Liver (tissue), 9 donors: ENCODE measurements around the gene TRERF1. TPM values are rescaled to one million over a fixed set of nuclear protein-coding genes. Genes with fewer than 3 reads are reported as not detected.

Experiments
- DNase-seq: peaks from one replicate; pipeline ENCODE4 v3.0.0-alpha.2; 2017; ENCODE audit warnings: low spot score
- H3K27ac ChIP-seq, 2 donors: one replicate each; pipeline ENCODE4 v1.7.0; 2013; ENCODE audit warnings: inconsistent platforms in 2 of 2, low read length in 2 of 2, control low read depth in 1 of 2, low read depth in 1 of 2, mild to moderate bottlenecking in 1 of 2
- H3K27me3 ChIP-seq, 4 donors: one replicate each; pipeline versions ENCODE4 v1.6.1 to v1.7.0; 2013; ENCODE audit warnings: low read length in 3 of 4, inconsistent platforms in 1 of 4, mild to moderate bottlenecking in 1 of 4, moderate library complexity in 1 of 4; ENCODE audit not compliant: control insufficient read depth in 4 of 4, insufficient read depth in 4 of 4
- H3K36me3 ChIP-seq, 4 donors: one replicate each; pipeline versions ENCODE4 v1.6.1 to v1.7.0; 2013; ENCODE audit warnings: low read length in 3 of 4, mild to moderate bottlenecking in 3 of 4, low read depth in 1 of 4, moderate library complexity in 1 of 4; ENCODE audit not compliant: control insufficient read depth in 4 of 4, insufficient read depth in 3 of 4
- H3K4me1 ChIP-seq, 4 donors: one replicate each; pipeline versions ENCODE4 v1.6.1 to v1.7.0; 2013; ENCODE audit warnings: low read length in 3 of 4, mild to moderate bottlenecking in 3 of 4, moderate library complexity in 1 of 4; ENCODE audit not compliant: control insufficient read depth in 4 of 4, insufficient read depth in 4 of 4
- H3K4me3 ChIP-seq, 3 donors: one replicate each; pipeline versions ENCODE4 v1.6.1 to v1.7.0; 2013; ENCODE audit warnings: low read length in 3 of 3, control low read depth in 1 of 3, low read depth in 1 of 3, mild to moderate bottlenecking in 1 of 3
- H3K9ac ChIP-seq, 2 donors: one replicate each; pipeline ENCODE4 v1.7.0; 2013; ENCODE audit warnings: low read length in 2 of 2, mild to moderate bottlenecking in 2 of 2, moderate library complexity in 2 of 2, control low read depth in 1 of 2, low read depth in 1 of 2
- H3K9me3 ChIP-seq, 4 donors: one replicate each; pipeline versions ENCODE4 v1.6.1 to v1.7.0; 2013; ENCODE audit warnings: low read length in 3 of 4; ENCODE audit not compliant: control insufficient read depth in 4 of 4
- ATF3 ChIP-seq: IDR thresholded peaks from 2 replicates; pipeline ENCODE4 v1.6.1; 2016; ENCODE audit warnings: antibody characterized with exemption
- CTCF ChIP-seq: fragments of 150-350 bp; IDR thresholded peaks from 2 replicates; pipeline ENCODE4 v1.5.1; 2017; ENCODE audit warnings: improper control_type of control experiment, low read depth, low read length; ENCODE audit not compliant: missing input control
- FOXA1 ChIP-seq: IDR thresholded peaks from 2 replicates; pipeline ENCODE4 v1.6.1; 2016; ENCODE audit warnings: antibody characterized with exemption
- FOXA2 ChIP-seq: IDR thresholded peaks from 2 replicates; pipeline ENCODE4 v1.6.1; 2016; ENCODE audit warnings: antibody characterized with exemption
- GABPA ChIP-seq, 2 donors: IDR thresholded peaks in 1 of 2; conservative IDR thresholded peaks in 1 of 2; 2 replicates each; pipeline ENCODE4 v1.6.1; 2016; ENCODE audit warnings: antibody characterized with exemption in 2 of 2, mild to moderate bottlenecking in 1 of 2, moderate library complexity in 1 of 2
- HNF4A ChIP-seq, 2 donors: conservative IDR thresholded peaks; 2 replicates each; pipeline ENCODE4 v1.6.1; 2016; ENCODE audit warnings: antibody characterized with exemption in 2 of 2, mild to moderate bottlenecking in 2 of 2
- HNF4G ChIP-seq: IDR thresholded peaks from 2 replicates; pipeline ENCODE4 v1.6.1; 2016; ENCODE audit warnings: antibody characterized with exemption
- JUND ChIP-seq, 2 donors: IDR thresholded peaks; 2 replicates each; pipeline ENCODE4 v1.6.1; 2016; ENCODE audit warnings: antibody characterized with exemption in 2 of 2
- MAX ChIP-seq: IDR thresholded peaks from 2 replicates; pipeline ENCODE4 v1.6.1; 2016; ENCODE audit warnings: antibody characterized with exemption
- NR2F2 ChIP-seq: IDR thresholded peaks from 2 replicates; pipeline ENCODE4 v1.6.1; 2016; ENCODE audit warnings: antibody characterized with exemption
- RAD21 ChIP-seq, 2 donors: IDR thresholded peaks; 2 replicates each; pipeline ENCODE4 v1.6.1; 2016; ENCODE audit warnings: antibody characterized with exemption in 2 of 2, mild to moderate bottlenecking in 2 of 2
- RXRA ChIP-seq, 2 donors: IDR thresholded peaks; 2 replicates each; pipeline ENCODE4 v1.6.1; 2017 to 2018; ENCODE audit warnings: antibody characterized with exemption in 2 of 2, mild to moderate bottlenecking in 1 of 2
- SP1 ChIP-seq: IDR thresholded peaks from 2 replicates; pipeline ENCODE4 v1.6.1; 2018; ENCODE audit warnings: antibody characterized with exemption, mild to moderate bottlenecking
- ZBTB33 ChIP-seq: IDR thresholded peaks from 2 replicates; pipeline ENCODE4 v1.6.1; 2016; ENCODE audit warnings: antibody characterized with exemption
- WGBS: extraction: QIAGEN DNeasy Blood & Tissue Kit; methylation state at CpG from one replicate; pipeline ENCODE4 v1.1.7; 2013; 5-methylcytosine and 5-hydroxymethylcytosine counted together
- polyA plus RNA-seq, 2 donors: library from polyadenylated mRNA; stranded (reverse) in 1 of 2; unstranded in 1 of 2; fragments of 200-250 nt in 1 of 2; fragments of >200 nt in 1 of 2; fragmentation: Nextera tagmentation in 1 of 2; extraction: Ambion mirVana in 1 of 2; gene quantifications; one replicate each; pipeline versions ENCODE4 v1.2.1 to v1.2.3, GENCODE V29; 2013 to 2015
- total RNA-seq, 2 donors: library from RNA; depleted of rRNA; stranded (reverse); fragments of >200 nt; gene quantifications; one replicate each; pipeline ENCODE4 v1.2.3, GENCODE V29; 2014
- TF ChIP-seq, protein P1 (sequence below): IDR thresholded peaks from 2 replicates; pipeline ENCODE4 v1.6.1; 2016; ENCODE audit warnings: antibody characterized with exemption, mild to moderate bottlenecking
- donor health status: healthy.
- donor health status: healthy.
- donor health status: healthy.
- donor health status: healthy.
- donor health status: healthy.

Gene TRERF1
- total and polyA plus RNA-seq, 4 donors: 0.33 to 1.3 (median 0.68) TPM

GRCh38 chr6:42221546-42221945 is 230.2 kb downstream of the TRERF1 start:
- 92% methylated on average over 4 of the region's 4 CpGs for WGBS
- Histone ChIP-seq H3K27ac (no peak overlapping the region), H3K9me3 (no peaks in the 10 kb centered on the region), H3K9ac (no peak overlapping the region), H3K4me3 (no peak overlapping the region), H3K36me3 (no peaks in the 10 kb centered on the region), H3K27me3 (no peaks in the 10 kb centered on the region), H3K4me1 (peaks cover under 1 to 12% (median 9%) of the 10 kb centered on the region in 4 donors)
- TF ChIP-seq RAD21 (IDR thresholded peaks at IDR 0.05): no peak
- TF ChIP-seq HNF4A (conservative IDR thresholded peaks at IDR 0.05): no peak
- no peak for TF ChIP-seq GABPA (IDR thresholded peaks at IDR 0.05 in 1 of 2, conservative IDR thresholded peaks at IDR 0.05 in 1 of 2)
- TF ChIP-seq CTCF: no peak
- no peak for TF ChIP-seq HNF4G
- TF ChIP-seq ATF3: no peak
- no peak for TF ChIP-seq ZBTB33
- TF ChIP-seq, protein P1, sequence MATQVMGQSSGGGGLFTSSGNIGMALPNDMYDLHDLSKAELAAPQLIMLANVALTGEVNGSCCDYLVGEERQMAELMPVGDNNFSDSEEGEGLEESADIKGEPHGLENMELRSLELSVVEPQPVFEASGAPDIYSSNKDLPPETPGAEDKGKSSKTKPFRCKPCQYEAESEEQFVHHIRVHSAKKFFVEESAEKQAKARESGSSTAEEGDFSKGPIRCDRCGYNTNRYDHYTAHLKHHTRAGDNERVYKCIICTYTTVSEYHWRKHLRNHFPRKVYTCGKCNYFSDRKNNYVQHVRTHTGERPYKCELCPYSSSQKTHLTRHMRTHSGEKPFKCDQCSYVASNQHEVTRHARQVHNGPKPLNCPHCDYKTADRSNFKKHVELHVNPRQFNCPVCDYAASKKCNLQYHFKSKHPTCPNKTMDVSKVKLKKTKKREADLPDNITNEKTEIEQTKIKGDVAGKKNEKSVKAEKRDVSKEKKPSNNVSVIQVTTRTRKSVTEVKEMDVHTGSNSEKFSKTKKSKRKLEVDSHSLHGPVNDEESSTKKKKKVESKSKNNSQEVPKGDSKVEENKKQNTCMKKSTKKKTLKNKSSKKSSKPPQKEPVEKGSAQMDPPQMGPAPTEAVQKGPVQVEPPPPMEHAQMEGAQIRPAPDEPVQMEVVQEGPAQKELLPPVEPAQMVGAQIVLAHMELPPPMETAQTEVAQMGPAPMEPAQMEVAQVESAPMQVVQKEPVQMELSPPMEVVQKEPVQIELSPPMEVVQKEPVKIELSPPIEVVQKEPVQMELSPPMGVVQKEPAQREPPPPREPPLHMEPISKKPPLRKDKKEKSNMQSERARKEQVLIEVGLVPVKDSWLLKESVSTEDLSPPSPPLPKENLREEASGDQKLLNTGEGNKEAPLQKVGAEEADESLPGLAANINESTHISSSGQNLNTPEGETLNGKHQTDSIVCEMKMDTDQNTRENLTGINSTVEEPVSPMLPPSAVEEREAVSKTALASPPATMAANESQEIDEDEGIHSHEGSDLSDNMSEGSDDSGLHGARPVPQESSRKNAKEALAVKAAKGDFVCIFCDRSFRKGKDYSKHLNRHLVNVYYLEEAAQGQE: no peak
- TF ChIP-seq FOXA1: no peak
- no peak for TF ChIP-seq RXRA (IDR thresholded peaks at IDR 0.05)
- TF ChIP-seq NR2F2: no peak
- no peak for TF ChIP-seq JUND (IDR thresholded peaks at IDR 0.05)
- no peak for TF ChIP-seq FOXA2
- no peak for DNase-seq

DNA sequence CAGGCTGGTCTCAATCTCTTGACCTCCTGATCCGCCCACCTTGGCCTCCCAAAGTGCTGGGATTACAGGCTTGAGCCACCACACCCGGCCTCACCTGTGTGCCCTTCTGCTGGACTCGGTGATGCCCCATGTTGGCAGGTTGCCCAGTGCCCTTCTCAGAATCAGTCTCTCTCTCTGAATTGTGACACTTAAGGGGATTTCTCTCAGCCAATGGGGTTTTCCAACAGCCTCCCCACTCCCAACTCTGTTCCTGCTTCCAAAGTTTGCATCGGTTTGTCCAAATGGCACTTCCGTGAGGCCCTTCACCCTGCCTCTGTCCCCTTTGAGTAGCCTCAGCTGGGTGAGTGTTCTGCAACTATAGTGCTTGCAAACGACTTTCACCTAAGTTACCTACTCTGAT is 230.9 kb downstream of the TRERF1 start:
- DNase-seq: no peak
- Histone ChIP-seq H3K36me3 (no peaks in the 10 kb centered on the region), H3K4me3 (no peak overlapping the region), H3K27me3 (no peaks in the 10 kb centered on the region), H3K9ac (no peak overlapping the region), H3K9me3 (no peaks in the 10 kb centered on the region), H3K4me1 (peaks cover 3 to 11% (median 10%) of the 10 kb centered on the region in 4 donors), H3K27ac (no peak overlapping the region)
- WGBS: 75% methylated on average over 6 of the region's 6 CpGs
- TF ChIP-seq, protein P1: no peak
- TF ChIP-seq SP1 (no peak), MAX (no peak), JUND (IDR thresholded peaks at IDR 0.05) (no peak), HNF4G (no peak), HNF4A (conservative IDR thresholded peaks at IDR 0.05) (no peak), FOXA1 (no peak), RXRA (IDR thresholded peaks at IDR 0.05) (no peak), CTCF (no peak), FOXA2 (no peak), ZBTB33 (no peak), NR2F2 (no peak)
